PC-9 (cell line): ENCODE measurements around the gene PDE7B.

Experiments
- EZH2 ChIP-seq: fragments of 200-600 bp; sonication (generic); IDR thresholded peaks from 2 replicates; pipeline ENCODE4 v1.8.0; 2017; ENCODE audit warnings: antibody characterized with exemption, low read depth
- TF ChIP-seq, protein P1 (sequence below): fragments of 200-600 bp; sonication (generic); conservative IDR thresholded peaks from 2 replicates; pipeline ENCODE4 v1.6.1; 2017; ENCODE audit warnings: mixed run types, antibody characterized with exemption, mild to moderate bottlenecking, moderate library complexity

DNA sequence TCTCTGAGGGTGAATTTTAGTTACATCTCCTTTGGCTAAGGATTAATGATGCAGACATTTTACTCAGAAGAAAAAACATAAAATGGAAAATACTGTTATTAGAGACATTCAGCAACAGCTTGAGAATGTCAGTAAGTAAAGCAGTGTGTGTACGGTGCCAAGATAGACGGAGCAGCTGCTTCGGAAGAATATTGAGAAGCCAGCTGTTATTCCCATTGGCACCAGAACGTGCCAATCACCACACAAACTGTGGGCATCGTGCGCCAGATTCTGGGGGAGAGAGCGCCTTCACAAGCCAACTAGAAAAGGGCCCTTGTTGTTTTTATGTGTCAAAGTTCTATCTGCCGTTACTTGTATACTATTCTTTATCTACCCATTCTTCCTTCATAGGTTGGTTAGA lies 235.2 kb downstream of the PDE7B start:
- TF ChIP-seq, protein P1, sequence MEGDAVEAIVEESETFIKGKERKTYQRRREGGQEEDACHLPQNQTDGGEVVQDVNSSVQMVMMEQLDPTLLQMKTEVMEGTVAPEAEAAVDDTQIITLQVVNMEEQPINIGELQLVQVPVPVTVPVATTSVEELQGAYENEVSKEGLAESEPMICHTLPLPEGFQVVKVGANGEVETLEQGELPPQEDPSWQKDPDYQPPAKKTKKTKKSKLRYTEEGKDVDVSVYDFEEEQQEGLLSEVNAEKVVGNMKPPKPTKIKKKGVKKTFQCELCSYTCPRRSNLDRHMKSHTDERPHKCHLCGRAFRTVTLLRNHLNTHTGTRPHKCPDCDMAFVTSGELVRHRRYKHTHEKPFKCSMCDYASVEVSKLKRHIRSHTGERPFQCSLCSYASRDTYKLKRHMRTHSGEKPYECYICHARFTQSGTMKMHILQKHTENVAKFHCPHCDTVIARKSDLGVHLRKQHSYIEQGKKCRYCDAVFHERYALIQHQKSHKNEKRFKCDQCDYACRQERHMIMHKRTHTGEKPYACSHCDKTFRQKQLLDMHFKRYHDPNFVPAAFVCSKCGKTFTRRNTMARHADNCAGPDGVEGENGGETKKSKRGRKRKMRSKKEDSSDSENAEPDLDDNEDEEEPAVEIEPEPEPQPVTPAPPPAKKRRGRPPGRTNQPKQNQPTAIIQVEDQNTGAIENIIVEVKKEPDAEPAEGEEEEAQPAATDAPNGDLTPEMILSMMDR: no peak
- TF ChIP-seq EZH2: no peak
